Tibial nerve (tissue), 3 donors: ENCODE results near the gene SHKBP1.

ENCODE experiments used
- CTCF ChIP-seq, 5 experiments: fragments of 200-600 bp in 3 of 5; fragments of 450-650 bp in 2 of 5; sonication (generic) in 3 of 5; IDR thresholded peaks; one replicate each; pipeline ENCODE4 v1.5.1; 2016 to 2019; ENCODE audit warnings: antibody characterized with exemption in 5 of 5, mild to moderate bottlenecking in 3 of 5, moderate library complexity in 2 of 5
- POLR2A ChIP-seq, 2 donors: fragments of 450-650 bp; IDR thresholded peaks; one replicate each; pipeline ENCODE4 v1.6.1; 2017; ENCODE audit warnings: antibody characterized with exemption in 2 of 2, mild to moderate bottlenecking in 2 of 2, moderate library complexity in 2 of 2

DNA sequence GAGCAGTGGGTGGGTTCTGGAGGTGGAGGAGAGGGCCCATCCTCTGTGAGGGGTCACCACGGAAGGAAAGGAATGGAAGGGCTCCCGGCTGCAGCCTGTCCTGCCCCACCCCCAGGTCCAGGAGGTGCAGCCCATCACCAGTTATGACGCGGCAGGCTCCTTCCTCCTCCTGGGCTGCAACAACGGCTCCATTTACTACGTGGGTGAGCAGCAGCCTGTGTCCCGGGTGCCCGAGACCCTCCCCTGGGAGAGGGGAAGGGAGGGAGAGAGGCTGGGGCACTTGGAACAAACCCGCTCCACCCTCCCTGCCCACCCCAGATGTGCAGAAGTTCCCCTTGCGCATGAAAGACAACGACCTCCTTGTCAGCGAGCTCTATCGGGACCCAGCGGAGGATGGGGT is 6.6 kb downstream of the SHKBP1 start:
- TF ChIP-seq CTCF (IDR thresholded peaks at IDR 0.05) (no peak), POLR2A (IDR thresholded peaks at IDR 0.05) (no peak)
